ENCODE data around the gene TMEM191C.
"Not testable (repeated sequence)": the region's sequence is repeated elsewhere in the genome, so short reads cannot be mapped to it uniquely, and the experiment has no call there.

The TMEM191C gene

DNA sequence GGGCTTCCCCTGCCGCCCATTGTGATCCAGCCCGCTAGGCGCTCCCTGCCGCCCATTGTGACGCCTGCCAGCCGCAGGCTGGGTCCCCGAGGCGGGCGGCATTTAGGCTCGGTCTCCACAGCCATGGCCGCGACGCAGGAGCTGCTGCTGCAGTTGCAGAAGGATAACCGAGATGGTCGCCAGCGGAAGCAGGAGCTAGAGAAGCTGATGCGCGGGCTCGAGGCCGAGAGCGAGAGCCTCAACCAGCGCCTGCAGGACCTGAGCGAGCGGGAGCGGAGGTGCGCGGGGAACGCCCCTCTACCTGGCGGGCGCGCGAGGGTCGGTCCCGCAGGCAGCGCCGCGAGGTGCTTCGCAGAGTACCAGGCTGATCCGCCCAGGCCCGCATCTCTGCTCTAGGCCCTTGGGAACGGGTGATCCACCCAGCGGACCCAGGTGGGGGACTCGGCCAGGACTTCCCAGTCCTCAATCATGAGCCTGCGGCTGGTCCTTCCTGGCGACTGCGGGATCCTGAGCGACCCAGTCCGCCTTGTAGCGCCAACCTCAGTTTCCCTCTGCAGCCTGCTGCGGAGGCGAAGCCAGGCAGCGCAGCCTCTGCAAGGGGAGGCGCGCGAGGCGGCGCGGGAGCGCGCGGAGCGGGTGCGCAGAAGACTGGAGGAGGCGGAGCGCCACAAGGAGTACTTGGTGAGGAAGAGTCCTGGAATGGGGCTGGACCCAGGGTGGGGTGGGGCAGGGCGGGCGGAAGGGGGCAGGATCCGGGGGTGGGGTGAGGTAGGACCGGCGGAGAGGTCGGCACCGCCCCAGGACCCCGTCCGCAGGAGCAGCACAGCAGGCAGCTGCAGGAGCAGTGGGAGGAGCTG lies at the start of gene TMEM191C:
Gene TMEM191C (plus strand): TSS at position 51 of the 857 bp plus-strand sequence. CDS start 73 bp downstream, at position 124.
- peak within 1 kb of the TSS; percentile 51 for H3K4me3 ChIP-seq (ENCODE audit: low read depth, low read length)

DNA sequence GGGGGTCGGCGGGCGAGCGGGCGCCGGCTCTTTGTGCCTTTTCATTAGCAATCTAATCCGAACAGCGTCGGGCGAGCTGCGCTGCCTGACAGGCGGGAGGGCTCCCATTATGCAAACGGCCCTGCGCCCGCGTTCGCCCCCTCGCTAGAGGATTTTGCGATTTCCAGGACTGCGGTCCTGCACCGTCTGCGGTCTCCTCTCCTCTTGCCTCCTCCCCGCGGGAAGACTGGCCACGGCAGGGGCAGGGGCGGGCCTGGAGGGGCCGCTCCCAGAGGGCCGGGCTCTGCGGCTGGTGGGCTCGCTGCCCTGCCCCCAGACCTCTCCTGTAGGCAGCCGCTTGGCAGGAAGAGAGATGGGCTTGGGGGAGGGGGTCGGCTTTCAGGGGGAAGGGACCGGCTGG lies 49.3 kb upstream of the TMEM191C start:
- H3K4me3 ChIP-seq (ENCODE audit: low read depth, low read length): peak overlapping the region; percentile 52

DNA sequence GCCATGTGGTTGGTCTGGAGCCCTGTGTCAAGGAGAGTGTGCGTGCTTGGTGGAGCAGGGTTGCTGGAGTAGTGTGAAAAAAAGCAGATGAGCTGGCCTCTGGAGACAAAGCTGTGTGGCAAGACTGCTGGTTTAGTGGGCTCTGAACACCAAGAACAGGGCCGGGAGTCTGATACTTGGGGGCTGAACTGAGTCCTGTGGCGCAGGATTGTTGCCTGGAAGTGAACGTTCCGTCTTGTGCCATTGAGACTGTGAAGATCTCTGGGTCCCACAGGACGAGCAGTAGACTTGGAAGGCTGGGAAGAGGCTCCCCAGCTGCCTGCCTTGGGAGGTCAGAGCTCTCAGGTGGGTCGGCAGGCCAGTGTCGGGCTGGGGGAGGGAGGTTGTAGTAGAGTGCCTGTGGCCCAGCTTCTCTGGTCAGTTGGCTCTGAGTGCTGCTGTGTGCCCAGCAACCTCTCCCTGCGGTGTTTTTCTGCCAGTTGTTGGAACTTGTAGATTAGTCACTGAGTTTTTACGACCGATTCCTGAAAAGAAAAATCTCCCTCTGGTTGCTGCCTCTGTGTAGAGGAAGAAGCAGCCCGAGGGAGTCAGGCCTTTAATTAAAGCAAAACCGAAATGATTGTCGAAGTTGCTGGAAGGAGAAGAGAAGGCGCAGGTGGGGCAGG lies 48.1 kb upstream of the TMEM191C start:
- not testable (repeated sequence) for H3K4me3 ChIP-seq (ENCODE audit: low read depth, low read length)

DNA sequence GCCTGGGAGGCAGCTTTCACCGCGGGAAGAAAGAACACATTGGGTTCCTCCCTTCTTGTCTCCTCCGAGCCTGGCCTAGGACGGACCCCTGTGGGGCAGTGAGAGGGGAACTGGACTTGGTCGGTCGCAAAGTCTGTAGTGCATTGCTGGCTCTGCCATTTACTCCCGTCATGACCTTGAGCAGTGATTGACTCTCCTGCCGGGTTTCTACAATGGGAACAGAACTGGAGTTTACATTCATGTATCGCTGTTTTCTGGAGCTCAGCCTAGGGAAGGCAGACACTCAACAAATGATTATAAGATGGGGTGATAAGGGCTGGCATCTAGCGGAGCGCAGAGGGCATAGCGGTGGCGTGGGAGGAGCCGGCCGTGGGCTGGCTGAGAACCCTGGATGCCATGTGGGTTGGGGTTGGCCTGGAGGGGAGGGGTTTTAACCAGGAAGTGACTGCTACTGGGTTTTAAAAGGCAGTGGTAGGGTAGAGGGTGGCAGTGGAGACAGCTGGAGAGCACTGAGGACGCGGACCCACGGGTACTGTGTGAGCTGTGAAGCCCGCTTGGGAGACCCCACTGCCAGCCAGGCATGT lies 46.9 kb upstream of the TMEM191C start:
- not testable (repeated sequence) for H3K4me3 ChIP-seq (ENCODE audit: low read depth, low read length)

DNA sequence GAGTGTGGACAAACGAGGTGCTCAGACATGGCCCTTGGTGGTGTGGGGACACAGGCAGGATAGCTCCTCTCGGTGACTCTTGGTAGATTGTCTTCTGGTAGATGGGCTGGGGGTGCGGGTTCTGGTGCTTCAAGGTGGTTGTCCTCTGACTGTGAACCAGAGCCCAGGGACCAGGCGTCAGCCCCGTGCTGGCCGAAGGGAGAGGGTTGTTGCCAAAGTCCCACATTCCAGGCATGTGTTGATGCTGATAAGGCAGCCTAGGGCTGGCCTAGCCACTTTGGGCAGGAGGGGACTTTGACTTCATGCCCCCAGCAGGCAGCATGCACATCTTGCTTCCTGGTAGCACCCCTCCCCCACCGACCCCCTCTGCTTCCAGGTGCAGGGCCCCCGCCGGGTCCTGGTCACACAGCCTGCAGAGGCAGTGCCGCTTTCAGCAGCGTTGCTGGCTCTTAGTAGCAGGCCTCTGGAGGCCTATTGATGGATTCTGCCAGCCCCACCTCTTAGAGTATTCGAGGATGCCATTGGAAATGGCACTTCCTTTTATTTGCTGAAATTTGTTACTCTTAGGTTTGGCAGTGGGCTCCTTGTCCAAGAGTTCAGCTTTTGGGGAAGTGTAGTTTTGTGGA lies 43.0 kb upstream of the TMEM191C start:
- H3K4me3 ChIP-seq (ENCODE audit: low read depth, low read length): not testable (repeated sequence)

DNA sequence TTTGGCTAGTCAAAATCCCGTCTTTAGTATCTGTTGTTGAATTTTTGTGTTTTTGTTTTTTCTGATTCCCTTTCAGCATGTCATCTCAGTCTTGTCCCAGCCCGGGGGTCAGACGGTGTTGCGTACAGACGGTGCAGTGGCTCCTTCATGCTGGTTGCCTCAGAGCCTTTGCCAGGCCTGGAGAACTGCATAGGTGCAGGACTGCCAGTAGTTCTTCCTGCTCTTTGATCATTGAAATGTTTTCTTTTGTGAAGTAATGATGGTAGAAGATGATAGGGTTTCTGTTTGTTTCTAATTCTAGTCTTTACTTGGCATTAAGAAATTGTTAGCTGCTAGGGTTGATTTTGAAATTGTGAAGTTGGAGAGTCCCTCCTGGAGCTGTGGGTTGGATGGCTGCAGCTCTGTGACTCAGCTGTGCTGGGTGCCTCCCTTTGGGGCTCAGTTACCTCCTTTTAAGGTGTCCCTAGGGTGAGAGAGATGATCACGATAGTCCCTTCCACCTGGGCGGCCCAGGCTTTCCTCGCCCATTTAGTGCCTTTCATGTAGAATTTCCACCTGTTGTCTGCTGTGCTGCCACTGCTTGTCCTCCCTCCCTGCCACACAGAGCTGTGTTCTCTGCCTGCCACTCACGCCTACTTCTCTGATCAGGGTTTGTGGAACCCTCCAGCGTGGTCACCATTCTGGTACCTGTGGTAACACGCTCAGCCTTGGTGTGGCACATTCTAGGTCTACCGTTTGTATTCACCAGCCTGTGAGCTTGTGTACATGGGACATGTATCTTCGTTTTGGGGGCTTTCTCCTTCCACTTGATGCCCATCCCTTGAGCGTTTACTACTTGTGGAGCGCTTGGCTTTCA lies 32.6 kb upstream of the TMEM191C start:
- not testable (repeated sequence) for H3K4me3 ChIP-seq (ENCODE audit: low read depth, low read length)

DNA sequence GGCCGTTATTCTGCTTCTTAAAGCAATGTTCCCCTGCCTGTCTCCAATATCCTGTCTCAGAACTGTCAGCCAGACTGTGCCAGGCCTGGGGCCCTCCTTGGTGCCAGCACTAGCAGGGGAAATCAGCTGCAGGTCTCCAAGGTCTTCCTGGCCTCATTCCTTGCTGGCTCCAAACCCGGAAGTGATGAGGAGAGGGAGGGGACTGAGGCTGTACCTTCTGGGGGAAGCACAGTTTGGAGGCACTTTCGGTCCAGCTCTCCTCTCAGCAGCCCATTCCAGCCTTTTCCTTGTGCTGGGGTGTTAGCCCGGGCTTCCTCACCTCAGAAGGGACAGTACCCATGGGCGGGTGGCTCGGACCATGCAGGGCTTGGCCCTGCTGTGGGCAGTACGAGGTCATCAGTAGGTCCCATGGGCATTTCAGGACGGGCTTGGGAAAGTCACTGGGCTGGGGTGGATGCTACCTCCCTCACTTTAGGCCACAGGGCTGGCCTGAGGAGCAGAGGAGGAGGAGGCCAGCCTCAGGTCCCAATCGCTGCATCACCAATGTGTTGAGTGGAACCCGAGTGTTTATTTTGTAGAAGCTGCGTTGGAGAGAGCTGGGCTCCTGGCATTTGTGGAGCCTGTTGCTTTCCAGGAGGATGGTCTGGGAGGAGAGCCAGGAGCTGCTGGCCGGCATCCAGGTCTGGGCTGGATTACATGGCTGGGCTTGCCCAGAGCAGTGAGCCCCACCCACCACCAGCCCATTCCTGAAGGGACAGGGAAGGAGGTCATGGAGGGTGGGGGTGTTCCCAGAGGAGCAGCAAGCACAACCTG lies 31.0 kb upstream of the TMEM191C start:
- not testable (repeated sequence) for H3K4me3 ChIP-seq (ENCODE audit: low read depth, low read length)

DNA sequence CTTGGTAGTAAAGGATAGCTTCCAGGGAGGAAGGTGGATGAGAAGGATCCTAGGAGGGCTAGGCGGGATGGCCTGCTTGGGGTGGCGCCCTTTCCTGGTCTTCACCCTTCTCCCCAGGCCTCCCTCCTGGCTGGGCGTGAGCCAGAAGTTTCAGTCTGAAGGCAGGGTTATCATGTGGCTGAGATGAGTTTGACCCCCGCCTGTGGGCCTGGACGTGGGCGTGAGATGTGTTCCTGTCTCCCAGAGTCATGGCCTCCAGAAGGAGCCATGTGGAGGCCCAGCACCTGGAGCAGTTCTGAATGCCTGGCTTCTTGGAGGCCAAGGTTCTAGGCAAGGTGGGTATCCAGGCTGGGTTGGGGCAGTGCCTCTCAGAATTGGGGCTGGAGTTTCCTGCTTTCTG lies 29.2 kb upstream of the TMEM191C start:
- H3K4me3 ChIP-seq (ENCODE audit: low read depth, low read length): not testable (repeated sequence)

DNA sequence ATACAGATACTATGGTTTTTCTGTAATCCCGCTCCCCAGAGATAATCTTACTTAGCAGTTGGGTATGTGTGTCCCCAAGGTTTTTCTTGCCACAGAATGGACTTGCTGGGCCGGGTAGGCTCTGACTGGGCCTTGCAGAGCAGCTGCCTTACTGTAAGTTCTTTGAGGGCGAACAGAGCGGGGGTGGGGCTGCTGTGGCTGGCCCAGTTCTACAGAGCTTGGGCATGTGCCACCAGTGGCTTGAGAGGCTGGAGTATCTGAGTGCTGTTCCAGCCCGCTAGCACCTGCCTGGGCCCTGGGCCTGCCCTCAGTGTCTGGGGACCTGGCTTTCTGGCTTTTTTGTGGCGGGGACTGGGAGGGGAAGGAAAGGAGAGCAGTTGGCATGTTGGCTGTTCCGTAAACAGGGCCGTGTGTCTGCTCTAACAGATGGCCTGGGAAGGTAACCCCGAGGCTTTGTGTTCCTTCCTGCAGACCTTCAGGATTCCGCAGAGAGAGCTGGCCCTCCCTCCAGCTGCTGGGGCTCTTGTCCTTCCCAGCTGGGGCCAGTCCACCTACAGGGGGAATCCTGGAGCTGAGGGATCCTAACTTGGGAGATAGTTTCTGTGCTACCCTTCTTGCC lies 27.1 kb upstream of the TMEM191C start:
- not testable (repeated sequence) for H3K4me3 ChIP-seq (ENCODE audit: low read depth, low read length)

DNA sequence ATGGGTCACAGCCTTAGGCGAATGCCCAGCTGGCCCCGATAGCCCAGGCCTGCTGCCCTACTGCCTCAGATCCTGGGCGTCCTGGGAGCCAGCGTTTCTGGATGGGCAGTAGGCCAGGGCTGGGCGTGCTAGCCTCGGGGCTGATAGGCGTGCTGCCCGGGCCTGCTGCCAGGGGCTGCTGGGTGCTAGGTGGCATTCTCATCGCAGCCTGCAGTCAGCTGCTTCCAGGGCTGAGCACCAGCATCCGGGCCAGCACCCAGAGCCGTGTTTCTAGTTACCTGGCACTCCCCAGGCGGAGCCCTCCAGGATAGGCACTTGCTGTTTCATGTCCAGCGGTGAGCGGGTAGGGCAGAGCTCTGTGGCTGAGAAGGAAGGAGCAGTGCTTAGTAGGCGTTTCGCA lies 26.5 kb upstream of the TMEM191C start:
- not testable (repeated sequence) for H3K4me3 ChIP-seq (ENCODE audit: low read depth, low read length)

DNA sequence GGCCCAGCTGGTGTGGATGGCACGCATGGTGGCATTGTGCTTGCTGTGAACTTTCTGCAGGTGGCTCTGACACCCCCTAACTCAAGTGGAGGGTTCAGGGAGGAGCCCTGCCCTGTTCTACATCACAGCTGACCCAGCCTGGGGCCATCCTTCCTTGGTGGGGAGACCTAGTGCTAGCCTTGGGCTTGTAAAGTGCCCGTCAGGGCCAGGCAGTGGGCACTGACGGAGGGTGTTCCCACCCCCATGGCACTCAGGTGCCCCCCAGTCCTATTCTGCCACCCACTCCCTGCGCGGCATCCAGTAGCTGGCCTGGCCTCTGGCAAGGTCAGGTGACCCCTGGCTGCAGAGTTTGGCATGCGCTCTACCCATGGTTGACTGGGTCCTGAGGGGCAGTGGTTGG lies 26.0 kb upstream of the TMEM191C start:
- not testable (repeated sequence) for H3K4me3 ChIP-seq (ENCODE audit: low read depth, low read length)

DNA sequence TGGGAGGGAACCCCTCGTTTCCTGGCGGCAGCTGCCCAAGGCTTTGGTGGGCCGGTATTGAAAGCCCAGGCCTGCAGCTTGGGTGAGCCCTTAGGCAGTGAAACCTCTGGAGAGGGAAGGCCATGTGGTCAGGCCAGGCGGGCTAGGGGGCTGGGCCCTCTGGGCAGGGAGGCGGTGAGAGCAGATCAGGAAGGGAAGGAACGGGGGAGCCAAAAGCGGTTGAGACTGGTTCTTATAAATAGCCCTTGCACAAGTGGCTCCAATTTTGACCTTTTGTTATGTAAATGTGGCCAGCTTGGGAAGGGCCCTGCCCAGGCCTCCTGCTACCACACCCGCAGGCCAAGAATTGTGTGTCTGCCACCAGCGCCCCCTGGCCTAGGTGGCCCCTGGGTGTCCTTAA lies 25.1 kb upstream of the TMEM191C start:
- not testable (repeated sequence) for H3K4me3 ChIP-seq (ENCODE audit: low read depth, low read length)

DNA sequence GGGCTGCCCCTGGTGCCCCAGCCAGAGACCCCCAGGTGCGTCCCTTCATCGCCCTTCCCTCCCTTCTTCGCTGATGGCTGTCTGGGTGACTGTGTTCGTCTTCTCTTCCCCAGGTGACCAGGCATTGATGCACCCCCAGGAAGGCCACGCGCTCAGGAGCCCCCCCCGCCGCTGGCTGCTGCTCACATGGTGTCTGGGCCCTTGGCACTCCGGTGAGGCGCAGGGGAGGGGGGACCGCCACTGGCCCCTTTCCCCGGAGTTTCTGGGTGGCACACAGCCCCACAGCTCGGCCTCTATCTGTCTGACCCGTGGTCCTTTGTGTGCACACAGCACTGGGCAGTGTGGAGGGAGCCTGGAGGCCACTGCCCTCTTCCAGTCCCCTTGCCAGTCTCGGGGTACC lies 24.5 kb upstream of the TMEM191C start:
- H3K4me3 ChIP-seq (ENCODE audit: low read depth, low read length): not testable (repeated sequence)

Measured in WI38 (cell line).